Measurements from ENCODE around the gene PHF20.
"Not testable (repeated sequence)": the region's sequence is repeated elsewhere in the genome, so short reads cannot be mapped to it uniquely, and the experiment has no call there.

Gene PHF20

DNA sequence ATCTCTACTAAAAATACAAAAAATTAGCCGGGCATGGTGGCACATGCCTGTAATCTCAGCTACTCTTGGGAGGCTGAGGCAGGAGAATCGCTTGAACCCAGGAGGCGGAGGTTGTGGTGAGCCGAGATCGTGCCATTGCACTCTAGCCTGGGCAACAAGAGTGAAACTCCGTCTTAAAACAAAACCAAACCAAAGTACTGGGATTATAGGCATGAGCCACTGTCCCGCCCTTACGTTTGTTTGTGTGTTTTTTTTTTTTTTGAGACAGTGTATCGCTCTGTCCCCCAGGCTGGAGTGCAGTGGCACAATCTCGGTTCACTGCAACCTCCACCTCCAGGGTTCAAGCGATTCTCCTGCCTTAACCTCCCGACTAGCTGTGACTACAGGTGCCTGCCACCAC is 12.0 kb downstream of the PHF20 start:
- not testable (repeated sequence) for DNase-seq

DNA sequence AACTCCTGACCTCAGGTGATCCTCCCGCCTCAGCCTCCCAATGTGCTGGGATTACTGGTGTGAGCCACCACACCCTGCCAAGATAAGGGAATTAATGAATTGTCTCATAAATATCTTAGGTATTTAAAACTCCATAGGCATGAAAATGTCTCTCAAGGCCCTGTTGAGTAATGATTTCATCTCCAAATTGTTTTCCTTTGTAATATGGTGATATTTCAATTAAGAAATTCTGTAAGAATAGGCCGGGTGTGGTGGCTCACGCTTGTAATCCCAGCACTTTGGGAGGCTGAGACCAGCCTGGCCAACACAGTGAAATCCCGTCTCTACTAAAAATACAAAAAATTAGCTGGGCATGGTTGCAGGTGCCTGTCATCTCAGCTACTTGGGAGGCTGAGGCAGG is 13.7 kb downstream of the PHF20 start:
- not testable (repeated sequence) for DNase-seq

DNA sequence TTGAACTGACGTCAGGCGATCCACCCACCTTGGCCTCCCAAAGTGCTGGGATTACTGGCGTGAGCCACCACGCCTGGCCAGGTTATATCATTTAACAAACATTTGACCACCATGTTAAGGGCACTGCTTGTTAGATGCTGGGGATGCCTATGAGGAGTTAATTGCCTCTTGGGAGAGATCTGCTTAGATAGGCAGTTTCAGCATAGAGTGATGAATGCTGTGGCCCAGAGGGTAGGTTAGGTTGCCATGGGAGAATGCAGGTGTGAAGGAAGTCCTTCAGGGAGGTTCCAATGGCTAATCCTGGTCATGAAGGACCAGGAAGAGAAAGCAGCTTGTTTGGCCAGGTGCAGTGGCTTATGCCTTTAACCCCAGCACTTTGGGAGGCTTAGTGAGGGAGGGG is 17.0 kb downstream of the PHF20 start:
- DNase-seq, result no peak

- DNase-seq, result no peak
These were observed 19.3 kb downstream of the PHF20 start for GRCh38 chr20:35791097-35791496.

- DNase-seq, result peak in 1 of 2 donors; percentile 8
These were observed 20.0 kb downstream of the PHF20 start for GRCh38 chr20:35791821-35792220.

DNA sequence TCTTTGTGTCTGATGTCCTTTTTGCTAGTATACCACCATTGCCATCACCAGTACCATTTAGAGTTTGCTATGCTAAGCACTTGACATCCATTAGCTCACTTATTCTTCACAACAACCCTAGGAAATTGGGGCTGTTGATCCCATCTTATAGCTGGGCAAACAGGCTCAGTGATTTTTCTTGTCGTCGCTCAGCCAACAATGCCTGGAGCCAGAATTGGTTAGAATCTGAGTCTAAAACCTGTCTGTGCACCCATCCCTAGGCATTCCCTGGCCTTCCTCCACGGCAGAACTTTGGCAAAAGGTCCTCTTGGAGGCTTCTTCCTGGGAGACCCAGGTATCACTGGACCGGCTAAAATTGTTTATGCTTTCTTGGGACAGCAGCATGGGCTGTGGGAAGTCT is 20.9 kb downstream of the PHF20 start:
- no peak for DNase-seq

DNA sequence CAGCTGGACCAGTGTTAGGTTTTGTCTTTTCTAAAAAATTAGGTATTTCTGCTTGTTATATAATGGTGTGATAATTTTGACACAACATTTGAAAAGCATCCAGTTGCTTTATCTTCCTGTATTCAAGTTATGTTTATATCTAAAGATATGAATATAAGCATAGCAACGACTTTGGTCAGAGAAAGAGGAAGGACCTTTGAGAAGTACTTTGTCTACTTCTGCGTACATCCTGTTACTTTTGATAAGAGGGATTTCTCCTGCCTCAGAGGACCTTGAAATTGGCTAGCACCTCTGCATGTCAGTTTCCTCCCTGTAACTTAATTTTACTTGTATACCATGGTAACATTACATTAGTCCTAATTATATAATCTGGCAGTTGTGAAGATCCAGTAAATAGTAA is 24.8 kb downstream of the PHF20 start:
- peak; percentile 44 to 52 for DNase-seq

GRCh38 chr20:35801865-35802264 is 30.1 kb downstream of the PHF20 start:
- DNase-seq, result no peak

DNA sequence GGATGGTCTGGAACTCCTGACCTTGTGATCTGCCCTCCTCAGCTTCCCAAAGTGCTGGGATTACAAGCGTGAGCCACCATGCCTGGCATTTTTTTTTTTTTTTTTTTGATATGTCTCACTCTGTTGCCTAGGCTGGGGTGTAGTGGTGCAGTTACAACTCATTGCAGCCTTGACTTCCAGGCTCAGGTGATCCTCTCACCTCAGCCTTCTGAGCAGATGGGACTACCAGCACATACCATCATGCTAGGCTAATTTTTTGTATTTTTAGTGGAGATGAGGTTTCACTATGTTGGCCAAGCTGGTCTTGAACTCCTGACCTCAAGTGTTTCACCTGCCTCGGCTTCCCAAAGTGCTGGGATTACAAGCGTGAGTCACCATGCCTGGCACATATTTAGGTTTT is 34.3 kb downstream of the PHF20 start:
- DNase-seq, result no peak

- DNase-seq, result no peak
These were observed 36.1 kb downstream of the PHF20 start for GRCh38 chr20:35807877-35808276.

- no peak for DNase-seq
These were observed 48.9 kb downstream of the PHF20 start for GRCh38 chr20:35820715-35821114.

DNA sequence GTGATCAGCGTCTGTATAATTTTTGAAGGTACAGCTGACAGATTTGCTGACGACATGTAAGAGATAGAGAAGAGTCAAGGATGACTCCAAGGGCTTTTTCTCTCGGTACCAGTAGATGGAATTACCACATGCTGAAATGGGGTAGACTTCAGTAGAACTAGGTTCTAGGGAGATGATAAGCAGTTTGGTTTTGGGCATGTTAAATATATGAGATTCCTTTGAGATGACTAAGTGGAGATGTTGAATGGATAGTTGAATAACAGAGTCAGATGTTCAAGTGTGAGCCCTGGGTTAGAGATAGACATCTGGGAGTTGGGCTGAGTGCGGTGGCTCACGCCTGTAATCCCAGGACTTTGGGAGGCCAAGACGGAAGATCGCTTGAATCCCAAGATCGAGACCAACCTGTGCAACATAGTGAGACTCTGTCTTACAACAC is 50.0 kb downstream of the PHF20 start:
- DNase-seq, result no peak

- no peak for DNase-seq
These were observed 51.3 kb downstream of the PHF20 start for GRCh38 chr20:35823147-35823546.

DNA sequence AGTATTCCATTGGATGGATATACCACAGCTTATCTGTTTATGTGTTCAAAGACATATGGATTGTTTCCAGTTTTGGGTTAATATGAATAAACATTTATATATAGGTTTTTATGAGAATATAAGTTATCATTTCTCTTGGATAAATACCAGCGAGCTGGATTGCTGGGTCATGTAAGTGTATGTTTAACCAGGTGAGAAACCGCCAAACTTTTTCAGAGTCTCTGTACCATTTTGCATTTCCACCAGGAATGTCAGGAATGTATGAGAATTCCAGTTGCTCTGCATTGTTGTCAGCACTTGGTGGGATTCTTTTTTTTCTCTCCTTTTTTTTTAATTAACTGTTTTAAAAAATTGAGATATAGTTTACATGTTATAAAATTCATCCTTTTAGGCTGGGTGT is 52.1 kb downstream of the PHF20 start:
- DNase-seq, result no peak

DNA sequence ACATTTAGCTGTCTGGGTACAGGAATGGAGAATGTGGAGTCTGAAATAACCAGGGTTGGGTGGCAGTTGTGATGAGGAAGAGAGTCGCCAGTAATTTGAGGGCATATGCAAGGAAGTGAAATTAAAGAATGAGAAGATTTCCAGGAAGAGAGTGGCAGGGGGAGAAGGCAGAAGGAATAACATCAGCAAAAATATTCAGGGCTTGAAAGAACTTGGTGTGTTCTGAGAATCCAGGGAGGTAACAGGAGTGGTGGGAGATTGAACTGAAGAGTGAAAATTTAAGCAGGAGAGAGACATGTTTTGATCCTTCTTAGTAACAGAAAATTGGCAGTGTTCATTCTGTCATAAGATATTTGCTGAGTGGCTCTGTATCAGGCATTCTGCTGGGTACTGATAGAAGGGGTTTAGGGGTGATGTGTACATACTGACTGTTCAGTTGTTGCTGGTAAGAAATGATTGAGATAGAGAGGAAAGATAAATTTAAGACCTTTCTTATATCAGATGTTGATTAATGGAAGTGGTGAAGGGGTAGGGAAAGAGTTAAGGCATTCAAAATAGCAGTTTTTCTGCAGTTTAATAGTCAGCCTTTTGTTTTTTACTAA is 54.7 kb downstream of the PHF20 start:
- DNase-seq, result no peak

DNA sequence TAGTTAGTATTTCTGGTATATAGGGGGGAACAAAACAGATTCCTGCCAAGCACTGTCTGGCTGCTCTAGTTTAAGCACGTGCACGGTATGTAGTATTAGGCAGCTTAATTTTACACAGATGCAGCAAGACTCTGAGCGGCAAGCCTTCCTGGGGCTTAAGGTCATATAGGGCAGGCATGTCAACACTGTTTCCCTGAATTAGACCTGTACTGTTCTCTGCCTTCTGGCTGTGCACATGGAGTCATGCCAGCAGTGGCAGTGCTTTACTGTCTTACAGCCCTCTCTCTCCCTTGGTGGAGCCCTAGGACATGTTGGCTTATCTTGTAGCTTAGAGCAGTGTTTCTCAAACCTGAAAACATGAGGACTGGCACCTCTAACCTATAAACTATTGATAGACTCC is 56.6 kb downstream of the PHF20 start:
- no peak for DNase-seq

DNA sequence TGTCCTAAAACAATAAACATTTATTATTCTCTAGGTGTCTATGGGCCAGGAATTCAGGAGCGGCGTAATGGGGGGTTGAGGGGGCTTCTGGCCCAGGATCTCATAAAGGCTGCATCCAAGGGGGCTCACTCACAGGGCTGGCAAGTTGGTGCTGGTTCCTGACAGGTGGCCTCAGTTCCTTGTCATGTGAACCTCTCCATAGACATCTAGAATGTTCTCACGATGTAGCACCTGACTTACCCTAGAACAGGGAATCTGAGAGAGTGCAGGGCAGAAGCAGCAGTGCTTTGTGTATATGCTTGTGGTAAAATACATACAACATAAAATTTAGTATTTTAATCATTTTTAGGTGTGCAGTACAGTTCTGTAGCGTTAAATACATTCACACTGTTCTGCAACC is 57.1 kb downstream of the PHF20 start:
- DNase-seq, result no peak

- DNase-seq, result no peak
These were observed 58.4 kb downstream of the PHF20 start for GRCh38 chr20:35830264-35830663.

GRCh38 chr20:35831029-35831428 is 59.2 kb downstream of the PHF20 start:
- DNase-seq, result no peak

GRCh38 chr20:35831971-35832370 is 60.2 kb downstream of the PHF20 start:
- DNase-seq, result no peak

DNA sequence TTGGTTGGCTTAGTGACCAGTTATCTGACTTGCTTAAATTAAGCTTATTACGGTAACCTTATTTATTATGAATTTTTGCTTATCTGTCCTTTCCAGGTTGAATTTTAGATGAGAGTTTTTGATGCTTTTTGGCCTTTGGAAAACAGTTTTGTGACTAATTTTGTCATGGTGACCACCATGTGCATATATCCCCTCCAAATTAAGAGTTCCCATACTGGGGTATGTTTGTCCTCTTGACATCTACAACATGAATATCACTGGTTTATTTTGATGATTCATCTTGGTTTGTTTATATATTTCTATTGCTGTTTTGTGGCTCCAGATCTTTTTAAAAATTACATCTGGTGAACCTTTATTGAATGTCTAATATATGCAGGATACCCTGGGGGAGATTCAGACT is 61.4 kb downstream of the PHF20 start:
- no peak for DNase-seq

- no peak for DNase-seq
These were observed 65.9 kb downstream of the PHF20 start for GRCh38 chr20:35837577-35838195.

GRCh38 chr20:35838205-35838604 is 66.4 kb downstream of the PHF20 start:
- no peak for DNase-seq

GRCh38 chr20:35839904-35840303 is 68.1 kb downstream of the PHF20 start:
- DNase-seq, result no peak

DNA sequence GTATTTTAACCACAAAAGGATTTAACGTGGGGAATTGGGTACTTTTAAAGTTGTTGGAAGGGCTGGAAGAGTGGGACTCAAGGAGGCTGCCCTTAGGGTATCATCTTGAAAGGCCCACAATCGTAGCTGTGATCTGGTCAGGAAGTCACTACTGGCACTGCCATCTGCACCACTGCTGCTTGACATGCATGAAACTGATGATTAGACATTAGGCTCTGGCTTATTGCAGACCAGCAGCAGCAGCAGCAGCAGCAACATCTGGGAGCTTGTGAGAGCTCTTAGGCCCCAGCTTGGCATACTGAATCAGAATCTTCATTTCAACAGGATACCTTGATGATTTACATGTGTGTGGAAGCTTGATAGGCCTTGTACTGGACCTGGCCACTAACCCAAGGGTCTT is 68.6 kb downstream of the PHF20 start:
- DNase-seq, result no peak
